RWPE1 (cell line): ENCODE measurements around the gene IFIT1B.

Experiments
- CTCF ChIA-PET: fragments of 350-600 bp; sonication (Branson Sonifier 250); formaldehyde crosslinking; extraction: SDS; loops from one replicate; lab custom pipeline; 2021; lab: Yijun Ruan, JAX
- POLR2A ChIA-PET: fragments of 400-600 bp; formaldehyde crosslinking; extraction: SDS; loops from one replicate; lab custom pipeline; 2020; ENCODE audit warnings: antibody characterized with exemption; ENCODE audit not compliant: low non-redundant PET; lab: Yijun Ruan, JAX
- DNase-seq: peaks from one replicate; pipeline ENCODE4 v3.0.0; 2012; ENCODE audit warnings: low spot score
- H3K27ac ChIP-seq: fragments of 450-650 bp; 2 replicates; pipeline ENCODE4 v1.5.1; 2017
- CTCF ChIP-seq: fragments of 450-650 bp; conservative IDR thresholded peaks from 2 replicates; pipeline ENCODE4 v1.5.1; 2017; ENCODE audit warnings: low read depth, mild to moderate bottlenecking

The IFIT1B gene

DNA sequence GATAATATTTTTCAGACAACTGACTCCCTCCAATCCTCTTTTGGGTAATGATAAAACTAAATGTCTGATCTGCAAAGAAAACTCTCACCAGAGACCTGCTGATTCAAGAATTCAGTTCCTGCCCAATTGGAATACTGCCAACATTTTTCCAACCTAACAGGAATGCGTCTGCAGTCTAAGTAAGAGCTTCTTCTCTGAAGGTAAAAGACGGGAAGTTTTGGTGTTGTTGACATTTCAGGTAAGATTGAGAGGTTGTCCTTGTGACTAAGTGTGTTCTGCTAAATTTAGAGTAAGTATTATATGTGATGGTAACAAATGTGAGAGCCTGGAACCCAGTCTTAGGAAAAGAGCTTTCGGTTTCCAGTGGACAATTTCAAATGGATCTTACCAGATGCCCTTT, 54.1 kb downstream of the IFIT1B start:
- no peak for TF ChIP-seq CTCF
- POLR2A ChIA-PET, result no interaction called here
- DNase-seq, result peak; percentile 67
- CTCF ChIA-PET, result interaction anchor here (0.8 to 1.1 kb wide), 2 partner anchors 145 to 1929 kb away, joined by 3 read pairs; no protein-coding TSS in a partner anchor
- H3K27ac ChIP-seq, result no peak overlapping the region
